Endodermal cell (in vitro differentiated cells): Measurements from ENCODE around the gene CEP112. TPM values are rescaled to one million over a fixed set of nuclear protein-coding genes. Genes with fewer than 3 reads are reported as not detected.

Experiments
- DNase-seq: peaks from one replicate; pipeline ENCODE4 v3.0.0-alpha.2; 2017
- H3K27ac ChIP-seq: 2 replicates; pipeline ENCODE4 v1.5.1; 2013; ENCODE audit warnings: mild to moderate bottlenecking, low read depth, low read length, moderate library complexity
- H3K27me3 ChIP-seq: 2 replicates; pipeline ENCODE4 v1.6.1; 2013; ENCODE audit warnings: mild to moderate bottlenecking, low read length, moderate library complexity; ENCODE audit not compliant: insufficient read depth, control insufficient read depth, poor library complexity, severe bottlenecking
- H3K36me3 ChIP-seq: 2 replicates; pipeline ENCODE4 v1.7.0; 2013; ENCODE audit warnings: mild to moderate bottlenecking, low read length, moderate library complexity; ENCODE audit not compliant: control insufficient read depth, insufficient read depth
- H3K4me1 ChIP-seq: one replicate; pipeline ENCODE4 v1.7.0; 2013; ENCODE audit warnings: low read length; ENCODE audit not compliant: control insufficient read depth, insufficient read depth
- H3K4me3 ChIP-seq: 2 replicates; pipeline ENCODE4 v1.5.1; 2013; ENCODE audit warnings: mild to moderate bottlenecking, low read length, moderate library complexity
- H3K9ac ChIP-seq: 2 replicates; pipeline ENCODE4 v1.6.1; 2013; ENCODE audit warnings: mild to moderate bottlenecking, low read length, moderate library complexity; ENCODE audit not compliant: poor library complexity, severe bottlenecking; ENCODE audit errors: extremely low read depth
- H3K9me3 ChIP-seq: 2 replicates; pipeline ENCODE4 v1.6.1; 2013; ENCODE audit warnings: mild to moderate bottlenecking, low read length, moderate library complexity; ENCODE audit not compliant: control insufficient read depth
- H3K27ac Mint-ChIP-seq: 2 replicates; pipeline ENCODE4 v1.8.0; 2020; ENCODE audit warnings: mixed read lengths
- H3K27me3 Mint-ChIP-seq: 2 replicates; pipeline ENCODE4 v1.8.0; 2021; ENCODE audit warnings: mild to moderate bottlenecking, mixed read lengths; ENCODE audit not compliant: insufficient read depth
- H3K36me3 Mint-ChIP-seq: 2 replicates; pipeline ENCODE4 v1.8.0; 2020; ENCODE audit warnings: low read depth, mixed read lengths
- H3K4me1 Mint-ChIP-seq: 2 replicates; pipeline ENCODE4 v1.8.0; 2020; ENCODE audit warnings: mixed read lengths
- H3K4me3 Mint-ChIP-seq: 2 replicates; pipeline ENCODE4 v1.8.0; 2020; ENCODE audit warnings: mild to moderate bottlenecking, moderate library complexity, mixed read lengths
- H3K9me3 Mint-ChIP-seq: 2 replicates; pipeline ENCODE4 v1.8.0; 2020; ENCODE audit warnings: mild to moderate bottlenecking, mixed read lengths
- WGBS, 2 experiments: methylation state at CpG; one replicate each; pipeline versions ENCODE4 v1.1.5 to v1.1.7; 2013; ENCODE audit warnings: missing lambda C conversion rate in 2 of 2, mixed read lengths in 1 of 2; ENCODE audit not compliant: insufficient coverage in 1 of 2, insufficient read length in 1 of 2; 5-methylcytosine and 5-hydroxymethylcytosine counted together
- total RNA-seq, 2 donors: library from RNA; stranded (reverse); fragmentation: NEBNext Ultra II Directional in 1 of 2; extraction: Animal tissue kit (Norgen Biotek cat#: 25700) in 1 of 2; gene quantifications; 2 replicates in 1 of 2; 3 replicates in 1 of 2; pipeline ENCODE4 v1.2.1, GENCODE V29; 2021
- TF ChIP-seq, protein P1 (sequence below): fragments of 200-600 bp; sonication (generic); conservative IDR thresholded peaks from 2 replicates; pipeline ENCODE4 v1.5.0; 2021; ENCODE audit warnings: antibody characterized with exemption, mild to moderate bottlenecking

The CEP112 gene
- total RNA-seq, 2 donors from 2014 or later = 15.2 to 21.4 TPM

DNA sequence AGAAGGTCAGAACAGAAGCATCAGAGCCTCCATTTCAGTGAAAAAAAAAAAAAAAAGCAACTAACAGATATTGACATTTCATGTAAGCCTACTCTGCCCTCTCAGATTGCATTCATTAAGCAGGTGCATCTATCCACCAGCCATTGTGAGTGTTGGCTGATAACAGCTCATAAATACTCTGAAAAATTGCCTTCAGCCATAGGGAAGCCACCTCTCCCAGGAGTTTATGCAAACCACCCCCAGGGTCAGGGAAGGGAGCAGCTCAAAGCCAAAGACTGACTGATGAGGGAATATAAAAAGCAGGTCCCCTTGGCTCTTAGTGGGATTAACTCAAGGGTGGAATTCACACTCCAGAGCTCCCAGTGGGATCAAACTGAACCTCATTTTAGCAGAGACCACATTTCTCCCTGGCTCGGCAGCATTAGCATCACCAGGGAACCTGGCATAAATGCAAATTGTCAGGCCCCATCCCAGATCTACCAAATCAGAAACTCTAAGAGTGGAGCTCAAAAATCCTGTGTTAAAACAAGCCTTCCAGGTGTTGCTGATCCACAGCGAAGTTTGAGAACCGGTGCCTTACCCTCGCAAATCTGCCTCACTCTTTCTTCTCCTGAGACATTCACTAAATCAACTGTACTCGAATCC, 23.1 kb upstream of the CEP112 start:
- Mint-ChIP-seq H3K9me3 (no peaks in the 10 kb centered on the region), H3K27ac (no peak overlapping the region), H3K36me3 (no peaks in the 10 kb centered on the region), H3K4me1 (peaks cover 3% of the 10 kb centered on the region), H3K27me3 (no peaks in the 10 kb centered on the region), H3K4me3 (no peak overlapping the region)
- Histone ChIP-seq H3K4me3 (no peak overlapping the region), H3K27me3 (no peaks in the 10 kb centered on the region), H3K36me3 (no peaks in the 10 kb centered on the region), H3K27ac (no peak overlapping the region), H3K9ac (no peak overlapping the region), H3K9me3 (no peaks in the 10 kb centered on the region), H3K4me1 (no peaks in the 10 kb centered on the region)
- DNase-seq = no peak
- TF ChIP-seq, protein P1, sequence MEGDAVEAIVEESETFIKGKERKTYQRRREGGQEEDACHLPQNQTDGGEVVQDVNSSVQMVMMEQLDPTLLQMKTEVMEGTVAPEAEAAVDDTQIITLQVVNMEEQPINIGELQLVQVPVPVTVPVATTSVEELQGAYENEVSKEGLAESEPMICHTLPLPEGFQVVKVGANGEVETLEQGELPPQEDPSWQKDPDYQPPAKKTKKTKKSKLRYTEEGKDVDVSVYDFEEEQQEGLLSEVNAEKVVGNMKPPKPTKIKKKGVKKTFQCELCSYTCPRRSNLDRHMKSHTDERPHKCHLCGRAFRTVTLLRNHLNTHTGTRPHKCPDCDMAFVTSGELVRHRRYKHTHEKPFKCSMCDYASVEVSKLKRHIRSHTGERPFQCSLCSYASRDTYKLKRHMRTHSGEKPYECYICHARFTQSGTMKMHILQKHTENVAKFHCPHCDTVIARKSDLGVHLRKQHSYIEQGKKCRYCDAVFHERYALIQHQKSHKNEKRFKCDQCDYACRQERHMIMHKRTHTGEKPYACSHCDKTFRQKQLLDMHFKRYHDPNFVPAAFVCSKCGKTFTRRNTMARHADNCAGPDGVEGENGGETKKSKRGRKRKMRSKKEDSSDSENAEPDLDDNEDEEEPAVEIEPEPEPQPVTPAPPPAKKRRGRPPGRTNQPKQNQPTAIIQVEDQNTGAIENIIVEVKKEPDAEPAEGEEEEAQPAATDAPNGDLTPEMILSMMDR = no peak
- WGBS, 2 experiments = 87 to 91% methylated on average over 5 of the region's 5 CpGs

DNA sequence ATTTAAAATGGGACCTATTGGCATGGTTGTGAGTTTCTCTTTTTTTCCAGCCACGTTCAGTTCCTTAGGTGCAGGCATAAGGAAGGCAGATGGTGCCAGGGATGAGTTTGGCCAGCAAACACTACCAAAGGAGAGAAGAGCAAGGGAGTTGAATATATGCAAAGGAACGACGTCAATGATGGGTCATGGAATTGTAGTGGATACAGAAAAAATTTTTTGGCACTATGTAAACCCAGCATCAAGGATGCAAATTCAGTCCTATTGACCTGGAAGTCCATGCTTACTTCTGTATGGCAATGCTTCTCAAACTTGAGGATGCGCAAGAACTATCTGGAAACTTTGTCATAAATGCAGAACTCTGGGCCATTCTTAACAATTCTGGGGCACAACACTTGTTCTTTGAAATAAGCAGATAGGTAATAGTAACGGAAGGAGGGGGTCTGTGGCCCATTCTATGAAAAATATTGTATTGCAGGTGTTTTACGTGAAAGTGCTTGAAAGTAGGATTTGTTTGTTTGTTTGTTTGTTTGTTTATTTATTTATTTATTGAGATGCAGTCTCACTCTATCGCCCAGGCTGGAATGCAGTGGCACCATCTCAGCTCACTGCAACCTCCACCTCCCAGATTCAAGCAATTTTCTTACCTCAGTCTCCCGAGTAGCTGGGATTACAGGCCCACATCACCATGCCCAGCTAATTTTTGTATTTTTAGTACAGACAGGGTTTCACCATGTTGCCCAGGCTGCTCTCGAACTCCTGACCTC, 19.3 kb upstream of the CEP112 start:
- TF ChIP-seq, protein P1 = no peak
- H3K4me1 ChIP-seq = no peaks in the 10 kb centered on the region
- no peak overlapping the region for H3K4me3 ChIP-seq
- no peaks in the 10 kb centered on the region for H3K27me3 Mint-ChIP-seq
- no peak overlapping the region for H3K27ac ChIP-seq
- WGBS, 2 experiments = 92 to 94% methylated on average over 8 to 9 of the region's 9 CpGs
- H3K27me3 ChIP-seq = no peaks in the 10 kb centered on the region
- no peak for DNase-seq
- H3K4me1 Mint-ChIP-seq = peaks cover 3% of the 10 kb centered on the region
- no peak overlapping the region for H3K4me3 Mint-ChIP-seq
- no peak overlapping the region for H3K9ac ChIP-seq
- H3K9me3 ChIP-seq = no peaks in the 10 kb centered on the region
- no peak overlapping the region for H3K27ac Mint-ChIP-seq
- peaks cover 5% of the 10 kb centered on the region for H3K9me3 Mint-ChIP-seq
- H3K36me3 ChIP-seq = no peaks in the 10 kb centered on the region
- no peaks in the 10 kb centered on the region for H3K36me3 Mint-ChIP-seq

DNA sequence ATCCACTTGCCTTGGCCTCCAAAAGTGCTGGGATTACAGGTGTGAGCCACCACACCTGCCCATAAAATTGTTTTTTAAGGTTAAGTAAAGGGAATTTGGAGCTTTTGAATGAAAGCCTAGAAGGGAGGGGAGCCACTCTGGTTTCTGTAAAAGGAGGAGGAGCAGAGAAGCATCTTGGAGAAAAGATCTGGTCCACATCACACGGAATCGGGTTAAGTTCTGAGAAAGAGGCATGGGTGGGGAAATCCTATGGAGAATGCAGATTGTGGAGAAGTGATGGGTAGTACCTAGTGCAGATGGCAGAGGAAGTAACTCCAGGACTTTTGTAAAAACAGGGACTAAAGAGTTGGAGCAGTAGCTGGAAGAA, 18.3 kb upstream of the CEP112 start:
- Mint-ChIP-seq H3K4me3 (no peak overlapping the region), H3K27ac (no peak overlapping the region), H3K27me3 (no peaks in the 10 kb centered on the region), H3K9me3 (peaks cover 5% of the 10 kb centered on the region), H3K4me1 (peaks cover 3% of the 10 kb centered on the region), H3K36me3 (no peaks in the 10 kb centered on the region)
- 100% methylated on average over 2 of the region's 2 CpGs for WGBS, 2 experiments
- DNase-seq = no peak
- TF ChIP-seq, protein P1 = no peak
- H3K36me3 ChIP-seq = no peaks in the 10 kb centered on the region
- H3K27ac ChIP-seq = no peak overlapping the region
- no peak overlapping the region for H3K4me3 ChIP-seq
- H3K4me1 ChIP-seq = no peaks in the 10 kb centered on the region
- no peak overlapping the region for H3K9ac ChIP-seq
- H3K27me3 ChIP-seq = no peaks in the 10 kb centered on the region
- no peaks in the 10 kb centered on the region for H3K9me3 ChIP-seq
